PC-9 (cell line): ENCODE results near the gene SARS2. TPM values are rescaled to one million over a fixed set of nuclear protein-coding genes. Genes with fewer than 3 reads are reported as not detected.

ENCODE experiments used
- BruUV-seq: library from RNA; stranded (reverse); fragments of 400-500 nt; replicated peaks from 2 replicates; lab custom pipeline; 2021; lab: Mats Ljungman, UMichigan
- CTCF ChIA-PET: fragments of 300-600 bp; sonication (Branson Sonifier 250); formaldehyde crosslinking; loops from one replicate; lab custom pipeline; 2022; ENCODE audit warnings: antibody characterized with exemption; lab: Charles Lee
- POLR2A ChIA-PET: fragments of 300-600 bp; sonication (Branson Sonifier 250); formaldehyde crosslinking; loops from one replicate; lab custom pipeline; 2022; ENCODE audit warnings: antibody characterized with exemption; ENCODE audit not compliant: unreplicated experiment; lab: Charles Lee
- DNase-seq, 2 experiments: peaks; one replicate each; pipeline versions ENCODE4 v3.0.0 to v3.0.0-alpha.2; 2015 to 2022; ENCODE audit warnings: mixed read lengths in 1 of 2
- H2AFZ ChIP-seq: fragments of 200-600 bp; sonication (generic); 2 replicates; pipeline ENCODE4 v1.8.1; 2017; ENCODE audit warnings: antibody characterized with exemption
- H3F3A ChIP-seq: fragments of 200-600 bp; sonication (generic); 2 replicates; pipeline ENCODE4 v1.8.1; 2017; ENCODE audit warnings: antibody characterized with exemption, mild to moderate bottlenecking, low read depth; ENCODE audit not compliant: insufficient read depth
- H3K27ac ChIP-seq: fragments of 200-600 bp; sonication (generic); 2 replicates; pipeline ENCODE4 v1.6.1; 2016; ENCODE audit warnings: mixed run types
- H3K27me3 ChIP-seq: fragments of 200-600 bp; sonication (generic); 2 replicates; pipeline ENCODE4 v1.6.1; 2016; ENCODE audit warnings: low read depth, mixed run types; ENCODE audit not compliant: insufficient read depth
- H3K36me3 ChIP-seq: fragments of 200-600 bp; sonication (generic); 2 replicates; pipeline ENCODE4 v1.6.1; 2016; ENCODE audit warnings: low read depth, mixed run types
- H3K4me1 ChIP-seq: fragments of 200-600 bp; sonication (generic); replicated peaks from 2 replicates; pipeline ENCODE4 v1.6.1; 2016; ENCODE audit warnings: mixed run types; ENCODE audit not compliant: insufficient read depth
- H3K4me2 ChIP-seq: fragments of 200-600 bp; sonication (generic); 2 replicates; pipeline ENCODE4 v1.6.1; 2017; ENCODE audit warnings: mixed run types
- H3K4me3 ChIP-seq: fragments of 200-600 bp; sonication (generic); 2 replicates; pipeline ENCODE4 v1.6.1; 2016; ENCODE audit warnings: mixed run types
- H3K79me2 ChIP-seq: fragments of 200-600 bp; sonication (generic); 2 replicates; pipeline ENCODE4 v1.6.1; 2017; ENCODE audit warnings: low read depth, mixed run types
- H3K9me2 ChIP-seq: fragments of 200-600 bp; sonication (generic); 2 replicates; pipeline ENCODE4 v1.8.1; 2017; ENCODE audit warnings: mild to moderate bottlenecking; ENCODE audit not compliant: insufficient read depth
- H3K9me3 ChIP-seq: fragments of 200-600 bp; sonication (generic); 2 replicates; pipeline ENCODE4 v1.8.1; 2016; ENCODE audit warnings: low read depth; ENCODE audit not compliant: insufficient read depth
- H4K20me1 ChIP-seq: fragments of 200-600 bp; sonication (generic); 2 replicates; pipeline ENCODE4 v1.8.1; 2017; ENCODE audit not compliant: insufficient read depth
- CTCF ChIP-seq: fragments of 200-600 bp; sonication (generic); conservative IDR thresholded peaks from 2 replicates; pipeline ENCODE4 v1.6.1; 2017; ENCODE audit warnings: mixed run types, antibody characterized with exemption, mild to moderate bottlenecking, moderate library complexity
- EZH2 ChIP-seq: fragments of 200-600 bp; sonication (generic); IDR thresholded peaks from 2 replicates; pipeline ENCODE4 v1.8.0; 2017; ENCODE audit warnings: antibody characterized with exemption, low read depth
- intact Hi-C: fragments of 100-400 bp; cut with micrococcal nuclease; formaldehyde crosslinking; loops from one replicate; pipeline ENCODE4 v1.10.0; 2022; ENCODE audit not compliant: unreplicated experiment
- total RNA-seq: library from RNA; stranded (reverse); gene quantifications from 2 replicates; pipeline ENCODE4 v1.2.3, GENCODE V29; 2021

The SARS2 gene
- total RNA-seq, 1 experiment from 2014 or later, result 33.7 TPM

DNA sequence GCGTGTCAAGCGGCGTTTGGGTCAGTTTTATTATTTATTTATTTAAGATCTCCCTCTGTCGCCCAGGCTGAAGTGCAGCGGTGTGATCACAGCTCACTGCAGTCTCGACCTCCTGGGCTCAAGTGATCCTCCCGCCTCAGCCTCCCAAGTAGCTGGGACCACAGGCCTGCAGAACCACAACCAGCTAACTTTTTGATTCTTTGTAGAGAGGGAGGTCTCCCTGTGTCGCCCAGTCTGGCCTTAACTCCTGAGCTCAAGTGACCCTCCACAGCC is 894 bp upstream of the SARS2 start:
- no peak for DNase-seq
- ChIA-PET POLR2A (interaction anchor here (0.6 to 0.7 kb wide), 3 partner anchors 16 to 100 kb away, joined by 3 to 5 read pairs (median 4); no protein-coding TSS in a partner anchor), CTCF (interaction anchor here (0.5 to 3.3 kb wide), 3 partner anchors 203 to 704 kb away, joined by 3 to 13 read pairs (median 9); partner anchors contain the start of gene FAM98C)
- no peaks in the 10 kb centered on the region; the same call in 1 of the 2 replicates for H4K20me1 ChIP-seq
- intact Hi-C loops, result loop anchor here (2.0 to 5.0 kb wide), 4 partner anchors 93 to 314 kb away; partner anchors contain the start of genes ECH1, EIF3K and MAP4K1
- no peak for TF ChIP-seq EZH2
- no peak for TF ChIP-seq CTCF
- BruUV-seq, result no TSS peak
- peak overlapping the region; percentile 83 for H3K4me2 ChIP-seq
- H2AFZ ChIP-seq, result peak overlapping the region; percentile 81
- H3F3A ChIP-seq, result peaks cover 19% of the 10 kb centered on the region
- H3K27me3 ChIP-seq, result no peaks in the 10 kb centered on the region
- peak overlapping the region; percentile 86 for H3K4me3 ChIP-seq
- no peaks in the 10 kb centered on the region for H3K36me3 ChIP-seq
- H3K79me2 ChIP-seq, result peaks cover 57% of the 10 kb centered on the region
- peaks cover 7% of the 10 kb centered on the region; the same call in 1 of the 2 replicates for H3K9me3 ChIP-seq
- no peaks in the 10 kb centered on the region for H3K9me2 ChIP-seq
- H3K4me1 ChIP-seq, result peaks cover 17% of the 10 kb centered on the region; the same call in 1 of the 2 replicates
- H3K27ac ChIP-seq, result peak overlapping the region; percentile 65

- Histone ChIP-seq H3K9me3 (peaks cover 7% of the 10 kb centered on the region; the same call in 1 of the 2 replicates), H3K27ac (peak within 1 kb of the TSS; percentile 65), H3K9me2 (no peaks in the 10 kb centered on the region), H2AFZ (peak within 1 kb of the TSS; percentile 81), H3K4me1 (peaks cover 17% of the 10 kb centered on the region; the same call in 1 of the 2 replicates), H3K4me2 (peak within 1 kb of the TSS; percentile 91), H3K4me3 (peak within 1 kb of the TSS; percentile 86), H4K20me1 (no peaks in the 10 kb centered on the region; the same call in 1 of the 2 replicates), H3F3A (peaks cover 19% of the 10 kb centered on the region), H3K36me3 (no peaks in the 10 kb centered on the region), H3K79me2 (peaks cover 57% of the 10 kb centered on the region), H3K27me3 (no peaks in the 10 kb centered on the region)
- intact Hi-C loops, result loop anchor here (1.0 to 5.0 kb wide), 10 partner anchors 31 to 528 kb away; partner anchors contain the start of genes ECH1, EIF3K, FAM98C and MAP4K1
- DNase-seq, result peak; percentile 96 to 97
- no peak for TF ChIP-seq EZH2
- no peak for TF ChIP-seq CTCF
- TSS peak; percentile 79 for BruUV-seq
- POLR2A ChIA-PET, result interaction anchor here (0.6 to 1.4 kb wide), 9 partner anchors 17 to 481 kb away, joined by 3 to 13 read pairs (median 4); no protein-coding TSS in a partner anchor
- CTCF ChIA-PET, result interaction anchor here (0.5 to 3.3 kb wide), 12 partner anchors 21 to 556 kb away, joined by 3 to 13 read pairs (median 4); partner anchors contain the start of genes FAM98C and PSMD8
Observed at GRCh38 chr19:38930776-38931520, 385 bp upstream of the SARS2 start, which contains the start of gene MRPS12. Gene MRPS12 (plus strand): TSS chr19:38930944. CDS start chr19:38931295, 351 bp downstream.

DNA sequence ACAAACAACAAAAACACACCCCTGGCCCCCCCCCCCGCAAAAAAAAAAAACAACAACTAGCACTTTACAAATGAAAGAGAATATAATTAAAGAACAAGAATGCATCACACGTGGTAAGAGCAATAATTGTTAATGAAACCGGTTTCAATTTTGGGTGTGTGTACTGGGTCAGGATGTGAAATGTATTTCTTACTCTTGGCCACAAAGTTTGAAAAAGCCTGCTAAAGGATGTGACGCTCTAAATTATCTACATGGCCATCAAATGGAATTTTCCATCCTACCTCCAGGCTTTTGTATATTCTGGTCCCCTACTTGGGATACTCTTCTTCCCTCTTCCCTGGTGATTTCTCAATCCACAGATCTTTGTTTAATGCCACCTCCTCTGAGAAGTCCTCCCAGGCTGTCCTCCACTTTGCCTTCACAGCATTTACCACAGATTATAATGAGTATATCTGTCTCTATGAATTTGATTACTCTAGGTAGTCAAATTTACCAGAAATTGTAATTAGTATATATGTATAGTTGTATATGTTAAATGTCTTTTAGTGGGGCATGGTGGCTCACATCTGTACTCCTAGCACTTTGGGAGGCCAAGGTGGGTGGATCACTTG is 2.1 kb downstream of the SARS2 start:
- Histone ChIP-seq H3K27ac (no peak overlapping the region), H3K9me2 (no peaks in the 10 kb centered on the region), H4K20me1 (no peaks in the 10 kb centered on the region; the same call in 1 of the 2 replicates), H3K4me2 (no peak overlapping the region), H3K4me1 (peaks cover 17% of the 10 kb centered on the region; the same call in 1 of the 2 replicates), H3K27me3 (no peaks in the 10 kb centered on the region), H3K4me3 (no peak overlapping the region), H3K36me3 (no peaks in the 10 kb centered on the region), H3K9me3 (no peaks in the 10 kb centered on the region), H2AFZ (no peak overlapping the region), H3F3A (no peaks in the 10 kb centered on the region; the same call in 1 of the 2 replicates), H3K79me2 (peaks cover 57% of the 10 kb centered on the region)
- POLR2A ChIA-PET, result no interaction called here
- intact Hi-C loops, result no loop called here
- TF ChIP-seq EZH2 (no peak), CTCF (no peak)
- no peak for DNase-seq
- no TSS peak for BruUV-seq
- CTCF ChIA-PET, result interaction anchor here (0.6 to 3.3 kb wide), 4 partner anchors 79 to 525 kb away, joined by 3 to 13 read pairs (median 9); partner anchors contain the start of gene FAM98C
